ENCODE measurements around the gene RFX5.

DNA sequence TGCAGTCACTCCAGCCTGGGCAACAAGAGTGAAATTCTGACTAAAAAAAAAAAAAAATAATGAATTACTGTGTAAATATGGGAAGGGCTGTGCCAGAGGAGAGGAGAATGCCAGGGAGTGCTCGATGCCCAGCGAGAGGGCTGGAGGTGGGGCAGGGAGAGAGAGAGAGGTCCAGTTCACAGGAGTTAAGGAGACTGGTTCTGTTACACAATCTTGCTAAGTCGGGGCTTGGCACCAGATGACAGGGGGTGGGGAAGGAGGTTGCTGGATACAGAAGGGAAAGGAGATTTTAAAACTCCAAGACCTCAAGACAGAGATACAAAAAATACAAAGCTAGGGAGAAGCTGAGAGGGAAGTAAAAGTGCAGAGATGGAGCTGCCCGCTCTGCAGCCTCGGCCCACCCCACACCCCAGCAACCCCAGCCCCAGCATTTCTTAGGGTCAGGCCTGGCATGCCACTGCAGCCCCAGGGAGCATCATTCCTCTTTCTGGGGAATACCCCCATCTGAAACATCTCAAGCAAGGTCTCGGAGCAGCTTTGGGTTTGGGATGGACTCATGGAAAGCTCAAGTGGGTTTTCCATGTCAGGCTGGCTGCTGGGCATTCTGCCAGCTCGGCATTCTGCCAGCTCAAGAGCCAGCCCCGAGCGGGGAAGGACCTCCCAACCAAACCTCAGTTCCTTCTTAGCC is 24.5 kb upstream of the RFX5 start:
- TF ChIP-seq, protein P1, sequence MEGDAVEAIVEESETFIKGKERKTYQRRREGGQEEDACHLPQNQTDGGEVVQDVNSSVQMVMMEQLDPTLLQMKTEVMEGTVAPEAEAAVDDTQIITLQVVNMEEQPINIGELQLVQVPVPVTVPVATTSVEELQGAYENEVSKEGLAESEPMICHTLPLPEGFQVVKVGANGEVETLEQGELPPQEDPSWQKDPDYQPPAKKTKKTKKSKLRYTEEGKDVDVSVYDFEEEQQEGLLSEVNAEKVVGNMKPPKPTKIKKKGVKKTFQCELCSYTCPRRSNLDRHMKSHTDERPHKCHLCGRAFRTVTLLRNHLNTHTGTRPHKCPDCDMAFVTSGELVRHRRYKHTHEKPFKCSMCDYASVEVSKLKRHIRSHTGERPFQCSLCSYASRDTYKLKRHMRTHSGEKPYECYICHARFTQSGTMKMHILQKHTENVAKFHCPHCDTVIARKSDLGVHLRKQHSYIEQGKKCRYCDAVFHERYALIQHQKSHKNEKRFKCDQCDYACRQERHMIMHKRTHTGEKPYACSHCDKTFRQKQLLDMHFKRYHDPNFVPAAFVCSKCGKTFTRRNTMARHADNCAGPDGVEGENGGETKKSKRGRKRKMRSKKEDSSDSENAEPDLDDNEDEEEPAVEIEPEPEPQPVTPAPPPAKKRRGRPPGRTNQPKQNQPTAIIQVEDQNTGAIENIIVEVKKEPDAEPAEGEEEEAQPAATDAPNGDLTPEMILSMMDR (IDR thresholded peaks at IDR 0.05) = no peak
- TF ChIP-seq POLR2A (IDR thresholded peaks at IDR 0.05) = no peak

Measured in adrenal gland (tissue), 5 donors.